ENCODE results near the gene TMEM38A. TPM values are rescaled to one million over a fixed set of nuclear protein-coding genes. Genes with fewer than 3 reads are reported as not detected.
A peak's percentile ranks its signal among the peaks of the same experiment; 100 is the strongest.
"Not testable (repeated sequence)": the region's sequence is repeated elsewhere in the genome, so short reads cannot be mapped to it uniquely, and the experiment has no call there.

Gene TMEM38A
- total RNA-seq, 1 donor from 2014 or later: 3.5 TPM

GRCh38 chr19:16659464-16659831, 1.5 kb upstream of the TMEM38A start:
- peak overlapping the region; percentile 98 for H3K4me3 ChIP-seq (ENCODE audit: low read depth, low read length)
- no peak for DNase-seq (ENCODE audit: low read depth)
- no peak for TF ChIP-seq CTCF (conservative IDR thresholded peaks at IDR 0.05; ENCODE audit: low read depth, low read length)

- DNase-seq (ENCODE audit: low read depth): peak; percentile 84
- H3K4me3 ChIP-seq (ENCODE audit: low read depth, low read length): peak within 1 kb of the TSS; percentile 98
- TF ChIP-seq CTCF (conservative IDR thresholded peaks at IDR 0.05; ENCODE audit: low read depth, low read length): peak; percentile 11
Observed at GRCh38 chr19:16659832-16660708, 869 bp upstream of the TMEM38A start, which contains the start of gene SMIM7. Gene SMIM7, minus strand, starts transcription at chr19:16660144. Its CDS starts 34 bp downstream, at chr19:16660110.

GRCh38 chr19:16661480-16662034, 618 bp downstream of the TMEM38A start:
- no peak for DNase-seq (ENCODE audit: low read depth)
- no peak for TF ChIP-seq CTCF (conservative IDR thresholded peaks at IDR 0.05; ENCODE audit: low read depth, low read length)
- peak overlapping the region; percentile 98 for H3K4me3 ChIP-seq (ENCODE audit: low read depth, low read length)

GRCh38 chr19:16668176-16668575, 7.2 kb downstream of the TMEM38A start:
- H3K4me3 ChIP-seq (ENCODE audit: low read depth, low read length): no peak overlapping the region
- DNase-seq (ENCODE audit: low read depth): no peak
- TF ChIP-seq CTCF (conservative IDR thresholded peaks at IDR 0.05; ENCODE audit: low read depth, low read length): no peak

GRCh38 chr19:16668702-16669101, 7.8 kb downstream of the TMEM38A start:
- not testable (repeated sequence) for DNase-seq (ENCODE audit: low read depth); H3K4me3 ChIP-seq (ENCODE audit: low read depth, low read length)

- no peak for TF ChIP-seq CTCF (conservative IDR thresholded peaks at IDR 0.05; ENCODE audit: low read depth, low read length)
- H3K4me3 ChIP-seq (ENCODE audit: low read depth, low read length): no peak overlapping the region
- no peak for DNase-seq (ENCODE audit: low read depth)
Observed at GRCh38 chr19:16670291-16670690, 9.4 kb downstream of the TMEM38A start.

- no peak for DNase-seq (ENCODE audit: low read depth)
- no peak overlapping the region for H3K4me3 ChIP-seq (ENCODE audit: low read depth, low read length)
- TF ChIP-seq CTCF (conservative IDR thresholded peaks at IDR 0.05; ENCODE audit: low read depth, low read length): no peak
Observed at GRCh38 chr19:16671652-16672274, 10.8 kb downstream of the TMEM38A start.
